22Rv1 (cell line): ENCODE data around the gene TM2D3.

Experiments used
- CTCF ChIP-seq: fragments of 450-650 bp; IDR thresholded peaks from 2 replicates; pipeline ENCODE4 v1.5.1; 2017; ENCODE audit warnings: mild to moderate bottlenecking
- ZFX ChIP-seq: fragments of 450-650 bp; IDR thresholded peaks from 2 replicates; pipeline ENCODE4 v1.6.1; 2017; ENCODE audit warnings: antibody characterized with exemption, borderline replicate concordance

- TF ChIP-seq CTCF (no peak), ZFX (no peak)
These were observed 41.6 kb downstream of the TM2D3 start for GRCh38 chr15:101610611-101611000.
